Fibroblast of lung (primary cell): Measurements from ENCODE around the gene RSF1. TPM values are rescaled to one million over a fixed set of nuclear protein-coding genes. Genes with fewer than 3 reads are reported as not detected.

Experiments used
- DNase-seq, 2 donors: peaks; one replicate each; pipeline versions ENCODE4 v3.0.0 to v3.0.0-alpha.2; 2010; ENCODE audit warnings: low read depth in 2 of 2
- H2AFZ ChIP-seq: 2 replicates; pipeline ENCODE4 v1.5.1; 2012; ENCODE audit warnings: low read length, control low read depth, inconsistent platforms
- H3K27ac ChIP-seq: 2 replicates; pipeline ENCODE4 v1.5.1; 2011; ENCODE audit warnings: low read length, control low read depth; ENCODE audit not compliant: insufficient read depth
- H3K27me3 ChIP-seq: 2 replicates; pipeline ENCODE4 v1.5.1; 2011; ENCODE audit warnings: mild to moderate bottlenecking, low read length; ENCODE audit not compliant: control insufficient read depth, insufficient read depth
- H3K36me3 ChIP-seq: 2 replicates; pipeline ENCODE4 v1.5.1; 2011; ENCODE audit warnings: low read length; ENCODE audit not compliant: control insufficient read depth, insufficient read depth
- H3K4me1 ChIP-seq: 2 replicates; pipeline ENCODE4 v1.5.1; 2011; ENCODE audit warnings: low read length; ENCODE audit not compliant: control insufficient read depth, insufficient read depth; ENCODE audit errors: extremely low read depth
- H3K4me2 ChIP-seq: 2 replicates; pipeline ENCODE4 v1.5.1; 2011; ENCODE audit warnings: low read length, control low read depth; ENCODE audit not compliant: insufficient read depth; ENCODE audit errors: extremely low read depth
- H3K4me3 ChIP-seq, 4 experiments: fragments of 200-600 bp in 1 of 4; sonication (generic) in 1 of 4; replicated peaks in 1 of 4; 2 replicates each; pipeline ENCODE4 v1.5.1; 2011 to 2016; ENCODE audit warnings: low read length in 4 of 4, low read depth in 3 of 4, mild to moderate bottlenecking in 3 of 4, control low read depth in 2 of 4, inconsistent platforms in 1 of 4, mixed read lengths in 1 of 4; ENCODE audit not compliant: insufficient read depth in 1 of 4; ENCODE audit errors: control extremely low read depth in 1 of 4
- H3K79me2 ChIP-seq: 2 replicates; pipeline ENCODE4 v1.5.1; 2012; ENCODE audit warnings: mild to moderate bottlenecking, low read length, inconsistent platforms; ENCODE audit not compliant: control insufficient read depth, insufficient read depth
- H3K9ac ChIP-seq: 2 replicates; pipeline ENCODE4 v1.5.1; 2011; ENCODE audit warnings: mild to moderate bottlenecking, low read length, control low read depth; ENCODE audit not compliant: insufficient read depth
- H3K9me3 ChIP-seq: 2 replicates; pipeline ENCODE4 v1.5.1; 2012; ENCODE audit warnings: low read depth, low read length; ENCODE audit not compliant: control insufficient read depth, insufficient read depth
- H4K20me1 ChIP-seq: 2 replicates; pipeline ENCODE4 v1.5.1; 2011; ENCODE audit warnings: low read length; ENCODE audit not compliant: control insufficient read depth, insufficient read depth; ENCODE audit errors: extremely low read depth
- EZH2 ChIP-seq: IDR thresholded peaks from 2 replicates; pipeline ENCODE4 v1.5.1; 2012; ENCODE audit warnings: low read length, control low read depth, mild to moderate bottlenecking; ENCODE audit errors: missing control alignments
- polyA plus RNA-seq, 2 donors: library from polyadenylated mRNA; depleted of rRNA in 1 of 2; stranded (reverse) in 1 of 2; unstranded in 1 of 2; fragments of >200 nt; gene quantifications; 2 replicates each; pipeline ENCODE4 v1.2.1, GENCODE V29; 2011 to 2012; ENCODE audit warnings: missing spikeins in 1 of 2
- total RNA-seq: library from RNA; depleted of rRNA; stranded (reverse); fragments of >200 nt; gene quantifications from 2 replicates; pipeline ENCODE4 v1.2.1, GENCODE V29; 2014
- TF ChIP-seq, protein P1 (sequence below), 2 donors: IDR thresholded peaks in 1 of 2; conservative IDR thresholded peaks in 1 of 2; 1 replicate in 1 of 2; 2 replicates in 1 of 2; pipeline ENCODE4 v1.5.1; 2011 to 2012; ENCODE audit warnings: low read length in 2 of 2, control low read depth in 1 of 2, inconsistent platforms in 1 of 2, low read depth in 1 of 2, mild to moderate bottlenecking in 1 of 2

Gene RSF1
- total and polyA plus RNA-seq, 2 donors (not counting 1 experiment from before 2014, with no cell fraction given): 27.5 to 38.1 TPM

DNA sequence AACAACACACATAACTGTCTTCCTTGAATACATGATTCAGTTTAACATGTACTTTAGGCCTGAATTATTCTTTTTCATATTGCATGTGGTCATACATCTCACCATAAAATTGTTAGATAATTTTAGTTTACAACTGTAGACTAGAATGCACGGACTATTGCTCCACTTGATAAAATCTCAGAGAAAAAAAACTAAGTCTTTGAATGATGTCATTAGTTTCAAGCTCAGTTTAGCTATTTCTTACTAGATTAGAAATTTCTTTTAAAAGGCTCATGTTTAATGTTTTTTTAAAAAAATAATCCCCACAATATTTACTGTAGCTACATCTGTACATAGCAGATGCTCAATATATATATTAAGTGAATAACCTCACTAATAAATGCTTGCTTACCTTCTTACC lies 5.1 kb downstream of the RSF1 start:
- Histone ChIP-seq H3K27me3 (no peaks in the 10 kb centered on the region), H4K20me1 (peaks cover 5% of the 10 kb centered on the region), H2AFZ (no peak overlapping the region), H3K9me3 (no peaks in the 10 kb centered on the region), H3K27ac (no peak overlapping the region), H3K4me1 (no peaks in the 10 kb centered on the region), H3K4me2 (no peak overlapping the region), H3K36me3 (no peaks in the 10 kb centered on the region), H3K4me3 (no peak overlapping the region), H3K79me2 (peaks cover 87% of the 10 kb centered on the region), H3K9ac (no peak overlapping the region)
- TF ChIP-seq, protein P1, sequence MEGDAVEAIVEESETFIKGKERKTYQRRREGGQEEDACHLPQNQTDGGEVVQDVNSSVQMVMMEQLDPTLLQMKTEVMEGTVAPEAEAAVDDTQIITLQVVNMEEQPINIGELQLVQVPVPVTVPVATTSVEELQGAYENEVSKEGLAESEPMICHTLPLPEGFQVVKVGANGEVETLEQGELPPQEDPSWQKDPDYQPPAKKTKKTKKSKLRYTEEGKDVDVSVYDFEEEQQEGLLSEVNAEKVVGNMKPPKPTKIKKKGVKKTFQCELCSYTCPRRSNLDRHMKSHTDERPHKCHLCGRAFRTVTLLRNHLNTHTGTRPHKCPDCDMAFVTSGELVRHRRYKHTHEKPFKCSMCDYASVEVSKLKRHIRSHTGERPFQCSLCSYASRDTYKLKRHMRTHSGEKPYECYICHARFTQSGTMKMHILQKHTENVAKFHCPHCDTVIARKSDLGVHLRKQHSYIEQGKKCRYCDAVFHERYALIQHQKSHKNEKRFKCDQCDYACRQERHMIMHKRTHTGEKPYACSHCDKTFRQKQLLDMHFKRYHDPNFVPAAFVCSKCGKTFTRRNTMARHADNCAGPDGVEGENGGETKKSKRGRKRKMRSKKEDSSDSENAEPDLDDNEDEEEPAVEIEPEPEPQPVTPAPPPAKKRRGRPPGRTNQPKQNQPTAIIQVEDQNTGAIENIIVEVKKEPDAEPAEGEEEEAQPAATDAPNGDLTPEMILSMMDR (conservative IDR thresholded peaks at IDR 0.05 in 1 of 2, IDR thresholded peaks at IDR 0.05 in 1 of 2; ENCODE audit: low read depth in 1 of 2, low read length in 2 of 2): no peak
- no peak for TF ChIP-seq EZH2
- no peak for DNase-seq

DNA sequence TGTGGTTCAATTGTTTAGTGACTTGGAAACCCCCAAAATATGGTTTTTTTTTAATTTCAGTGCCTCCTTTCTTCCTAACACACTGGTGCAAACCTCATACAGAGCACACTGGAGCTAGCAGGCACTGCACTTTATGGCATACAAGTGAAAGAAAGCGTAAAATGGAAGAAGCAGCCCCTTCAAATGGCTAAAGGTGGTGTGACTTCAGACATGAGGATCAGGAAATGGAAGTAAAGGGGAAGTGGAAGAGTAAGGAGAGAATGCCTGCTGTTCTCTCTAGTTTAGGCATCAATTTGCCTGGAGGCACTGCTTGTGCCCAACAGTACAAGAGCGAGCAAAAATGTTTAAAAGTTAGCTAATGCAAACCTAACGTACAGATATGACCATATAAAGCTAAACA lies 5.7 kb downstream of the RSF1 start:
- TF ChIP-seq, protein P1 (conservative IDR thresholded peaks at IDR 0.05 in 1 of 2, IDR thresholded peaks at IDR 0.05 in 1 of 2; ENCODE audit: low read depth in 1 of 2, low read length in 2 of 2): no peak
- TF ChIP-seq EZH2: no peak
- no peak for DNase-seq
- no peaks in the 10 kb centered on the region for H3K4me1 ChIP-seq
- no peak overlapping the region for H3K27ac ChIP-seq
- no peaks in the 10 kb centered on the region for H3K9me3 ChIP-seq
- H3K4me2 ChIP-seq: no peak overlapping the region
- peaks cover 5% of the 10 kb centered on the region for H4K20me1 ChIP-seq
- H3K79me2 ChIP-seq: peaks cover 88% of the 10 kb centered on the region
- H3K4me3 ChIP-seq: no peak overlapping the region
- H3K36me3 ChIP-seq: no peaks in the 10 kb centered on the region
- H2AFZ ChIP-seq: no peak overlapping the region
- H3K27me3 ChIP-seq: no peaks in the 10 kb centered on the region
- H3K9ac ChIP-seq: no peak overlapping the region

DNA sequence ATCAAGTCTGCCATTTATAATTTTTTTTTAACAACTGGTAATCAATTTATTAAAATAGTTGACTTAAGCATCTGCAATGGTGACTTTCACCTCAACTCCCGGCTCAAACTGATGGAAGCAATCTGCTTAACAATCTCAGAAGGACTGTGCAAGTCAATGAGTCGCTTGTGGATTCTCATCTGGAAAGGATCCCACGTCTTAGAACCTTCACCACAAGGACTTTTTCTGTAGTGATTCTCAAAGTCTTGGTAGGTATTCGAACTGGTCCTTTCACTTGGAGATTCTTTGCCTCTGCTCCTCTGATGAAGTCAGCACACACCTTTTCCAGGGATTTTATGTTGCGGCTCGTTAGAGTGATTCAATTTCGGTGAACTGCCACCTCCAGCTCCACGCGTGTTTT lies 7.3 kb downstream of the RSF1 start:
- Histone ChIP-seq H3K27me3 (no peaks in the 10 kb centered on the region), H3K9me3 (no peaks in the 10 kb centered on the region), H3K27ac (no peak overlapping the region), H3K4me3 (no peak overlapping the region), H3K79me2 (peaks cover 82% of the 10 kb centered on the region), H3K4me1 (no peaks in the 10 kb centered on the region), H3K9ac (no peak overlapping the region), H4K20me1 (peaks cover 2% of the 10 kb centered on the region), H2AFZ (no peak overlapping the region), H3K4me2 (no peak overlapping the region), H3K36me3 (no peaks in the 10 kb centered on the region)
- DNase-seq: peak; percentile 8 to 53
- no peak for TF ChIP-seq EZH2
- TF ChIP-seq, protein P1 (conservative IDR thresholded peaks at IDR 0.05 in 1 of 2, IDR thresholded peaks at IDR 0.05 in 1 of 2; ENCODE audit: low read depth in 1 of 2, low read length in 2 of 2): no peak
